A549 treated with AZD9567 at 1 μM for 4 hours (cell line): ENCODE results near the gene KCND1. TPM values are rescaled to one million over a fixed set of nuclear protein-coding genes. Genes with fewer than 3 reads are reported as not detected.

Source experiments
- total RNA-seq: library from RNA; stranded (reverse); fragments of 200-300 nt; extraction: Qiagen RNA extraction; gene quantifications from 5 replicates; pipeline ENCODE4 v1.2.3, GENCODE V29; 2022; ENCODE audit not compliant: insufficient read depth

Gene KCND1
- total RNA-seq = 1.0 to 3.0 TPM (median 1.1 TPM) in 5 replicates

GRCh38 chrX:48971249-48972219 lies at the start of gene KCND1:
TSS of gene KCND1 (minus strand) at chrX:48971844. CDS start at chrX:48970271, 1,573 bp downstream.

GRCh38 chrX:49002091-49002935 lies 30.7 kb upstream of the KCND1 start, which contains the start of gene GRIPAP1:
TSS of gene GRIPAP1 (minus strand) at chrX:49002264. CDS start at chrX:49002229, 35 bp downstream.

GRCh38 chrX:48957477-48957826 lies 14.2 kb downstream of the KCND1 start, which contains the start of gene OTUD5:
TSS of gene OTUD5 (minus strand) at chrX:48957607. CDS start at chrX:48957570, 37 bp downstream.

DNA sequence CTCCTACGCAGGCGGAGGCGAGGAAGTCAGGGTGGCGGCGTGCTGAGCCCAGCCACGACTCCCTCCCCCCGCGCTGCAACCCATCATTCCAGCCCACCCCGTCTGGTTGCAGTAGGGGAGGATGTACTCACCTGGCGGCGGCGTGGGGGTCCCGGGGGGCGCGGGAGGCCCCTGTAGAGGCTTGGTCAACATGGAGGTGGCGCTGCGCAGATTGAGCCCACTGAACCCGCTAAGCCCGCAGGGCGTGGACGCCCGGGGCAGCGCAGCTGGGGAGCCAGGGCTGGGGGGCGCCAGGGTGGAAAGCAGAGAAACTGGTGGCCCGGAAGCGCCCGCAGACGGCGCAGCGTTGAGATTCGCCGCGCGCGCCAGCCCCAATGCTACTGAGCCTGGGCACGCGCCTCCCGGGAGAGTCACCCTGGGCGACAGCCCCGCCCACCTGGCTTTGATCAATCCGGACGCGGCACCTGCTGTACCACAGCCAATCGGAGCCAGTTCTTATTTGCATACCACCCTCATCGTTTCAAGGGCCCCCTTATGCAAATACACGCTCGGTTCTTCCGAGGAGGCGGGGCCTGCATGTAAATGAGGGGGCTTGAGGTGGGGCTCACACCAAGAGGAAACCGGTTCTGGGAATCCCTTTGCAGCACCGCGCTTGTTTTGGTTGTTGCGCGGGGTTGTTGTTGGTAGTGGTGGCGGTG lies 52.9 kb downstream of the KCND1 start, which contains the start of gene PIM2:
TSS of gene PIM2 (minus strand) at position 382 of the 698 bp plus-strand sequence. CDS start at position 192, 190 bp downstream.

GRCh38 chrX:48911412-48912182 lies 60.0 kb downstream of the KCND1 start, which contains the start of gene SLC35A2:
TSS of gene SLC35A2 (minus strand) at chrX:48911646. CDS start at chrX:48911636, 10 bp downstream.

Other genes with a start within 250 kb of the KCND1 start
- not detected in 5 replicates for gene GLOD5, start 210.1 kb downstream of the KCND1 start, total RNA-seq
- not detected in 5 replicates for gene GATA1, start 185.3 kb downstream of the KCND1 start, total RNA-seq
- gene HDAC6, start 169.8 kb downstream of the KCND1 start, total RNA-seq = 29.7 to 32.6 TPM (median 31.5 TPM) in 5 replicates
- gene ERAS, start 145.3 kb downstream of the KCND1 start, total RNA-seq = 0.10 TPM in 1 of 5 replicates, not detected in the others
- 17.7 to 49.2 TPM (median 41.6 TPM) in 5 replicates for gene PCSK1N, start 136.2 kb downstream of the KCND1 start, total RNA-seq
- 83.7 to 111 TPM (median 99.2 TPM) in 5 replicates for gene TIMM17B, start 74.1 kb downstream of the KCND1 start, total RNA-seq
- gene PQBP1, start 73.9 kb downstream of the KCND1 start, total RNA-seq = 96.7 to 107 TPM (median 104 TPM) in 5 replicates
- 41.9 to 70.7 TPM (median 67.0 TPM) in 5 replicates for gene SLC35A2, start 60.2 kb downstream of the KCND1 start, total RNA-seq
- gene PIM2, start 52.8 kb downstream of the KCND1 start, total RNA-seq = 9.7 to 11.7 TPM (median 10.3 TPM) in 5 replicates
- gene OTUD5, start 14.2 kb downstream of the KCND1 start, total RNA-seq = 61.0 to 65.5 TPM (median 61.7 TPM) in 5 replicates
- 18.8 to 22.2 TPM (median 21.0 TPM) in 5 replicates for gene GRIPAP1, start 30.4 kb upstream of the KCND1 start, total RNA-seq
- gene TFE3, start 71.5 kb upstream of the KCND1 start, total RNA-seq = 35.5 to 46.3 TPM (median 43.2 TPM) in 5 replicates
- 1.2 to 3.7 TPM (median 2.9 TPM) in 5 replicates for gene CCDC120, start 87.2 kb upstream of the KCND1 start, total RNA-seq
- 40.6 to 51.0 TPM (median 46.0 TPM) in 5 replicates for gene PRAF2, start 102.2 kb upstream of the KCND1 start, total RNA-seq
- gene WDR45, start 108.0 kb upstream of the KCND1 start, total RNA-seq = 41.3 to 56.4 TPM (median 53.4 TPM) in 5 replicates
- 19.2 to 24.7 TPM (median 23.7 TPM) in 5 replicates for gene GPKOW, start 151.9 kb upstream of the KCND1 start, total RNA-seq
- gene MAGIX, start 190.9 kb upstream of the KCND1 start, total RNA-seq = 2.3 to 4.7 TPM (median 3.0 TPM) in 5 replicates
- gene PLP2, start 200.1 kb upstream of the KCND1 start, total RNA-seq = 313 to 440 TPM (median 426 TPM) in 5 replicates
- gene PRICKLE3, start 214.5 kb upstream of the KCND1 start, total RNA-seq = 10.7 to 19.3 TPM (median 17.9 TPM) in 5 replicates
- 2.0 to 3.0 TPM (median 2.6 TPM) in 5 replicates for gene SYP, start 228.3 kb upstream of the KCND1 start, total RNA-seq